ENCODE data around the gene NPY1R. TPM values are rescaled to one million over a fixed set of nuclear protein-coding genes. Genes with fewer than 3 reads are reported as not detected.
A peak's percentile ranks its signal among the peaks of the same experiment; 100 is the strongest.

NPY1R gene
- total RNA-seq = 4.6 TPM
- long read RNA-seq, partial matches to known transcripts = 0 of 3 reads
- long read RNA-seq, other reads (novel, unspliced or antisense) = 3 of 3 reads

- peak; percentile 71 for TF ChIP-seq CTCF (IDR thresholded peaks at IDR 0.05)
- H3K27me3 ChIP-seq = peaks cover 16% of the 10 kb centered on the region
- peaks cover 4% of the 10 kb centered on the region for H3K4me1 ChIP-seq
- H3K9me3 ChIP-seq = no peaks in the 10 kb centered on the region
- ATAC-seq (peak; percentile 95), DNase-seq (peak; percentile 82)
- H3K36me3 ChIP-seq = no peaks in the 10 kb centered on the region
- no peak within 1 kb of the TSS for H3K27ac ChIP-seq
- H3K4me3 ChIP-seq = peak within 1 kb of the TSS; percentile 50
- intact Hi-C loops (cut with DNase I) = no loop called here
Observed at GRCh38 chr4:163332526-163333406, at the start of gene NPY1R. Gene NPY1R (minus strand): TSS chr4:163332596. CDS start chr4:163326554, 6,042 bp downstream.

GRCh38 chr4:163380703-163381102, 48.3 kb upstream of the NPY1R start:
- intact Hi-C loops (cut with DNase I) = no loop called here
- no peaks in the 10 kb centered on the region for H3K36me3 ChIP-seq
- ATAC-seq (peak; percentile 53), DNase-seq (no peak)
- H3K9me3 ChIP-seq = no peaks in the 10 kb centered on the region
- TF ChIP-seq CTCF (IDR thresholded peaks at IDR 0.05) = no peak
- H3K27me3 ChIP-seq = no peaks in the 10 kb centered on the region
- H3K4me3 ChIP-seq = no peak overlapping the region
- no peak overlapping the region for H3K27ac ChIP-seq
- no peaks in the 10 kb centered on the region for H3K4me1 ChIP-seq

- H3K9me3 ChIP-seq = no peaks in the 10 kb centered on the region
- H3K36me3 ChIP-seq = no peaks in the 10 kb centered on the region
- no peaks in the 10 kb centered on the region for H3K4me1 ChIP-seq
- no peak for TF ChIP-seq CTCF (IDR thresholded peaks at IDR 0.05)
- ATAC-seq (no peak), DNase-seq (no peak)
- no peaks in the 10 kb centered on the region for H3K27me3 ChIP-seq
- no peak overlapping the region for H3K4me3 ChIP-seq
- intact Hi-C loops (cut with DNase I) = no loop called here
- no peak overlapping the region for H3K27ac ChIP-seq
Observed at GRCh38 chr4:163378661-163379060, 46.3 kb upstream of the NPY1R start.

GRCh38 chr4:163372029-163372428, 39.6 kb upstream of the NPY1R start:
- Histone ChIP-seq H3K9me3 (no peaks in the 10 kb centered on the region), H3K27me3 (no peaks in the 10 kb centered on the region), H3K4me3 (no peak overlapping the region), H3K36me3 (no peaks in the 10 kb centered on the region), H3K27ac (no peak overlapping the region), H3K4me1 (no peaks in the 10 kb centered on the region)
- DNase-seq = no peak
- intact Hi-C loops (cut with DNase I) = no loop called here
- ATAC-seq = peak; percentile 74
- TF ChIP-seq CTCF (IDR thresholded peaks at IDR 0.05) = no peak

GRCh38 chr4:163367651-163368050, 35.3 kb upstream of the NPY1R start:
- Histone ChIP-seq H3K27me3 (no peaks in the 10 kb centered on the region), H3K27ac (no peak overlapping the region), H3K4me3 (no peak overlapping the region), H3K4me1 (no peaks in the 10 kb centered on the region), H3K36me3 (no peaks in the 10 kb centered on the region), H3K9me3 (no peaks in the 10 kb centered on the region)
- intact Hi-C loops (cut with DNase I) = no loop called here
- DNase-seq = no peak
- no peak for TF ChIP-seq CTCF (IDR thresholded peaks at IDR 0.05)
- ATAC-seq = no peak

All from upper lobe of right lung (tissue), 1 donor.